Stimulated activated CD8-positive, alpha-beta memory T cell treated with anti-CD3 and anti-CD28 coated beads, Interleukin-4, amount 100 ng/mL, for 4 hours (primary cell): ENCODE results near the gene IL34.
"Not testable (repeated sequence)": the region's sequence is repeated elsewhere in the genome, so short reads cannot be mapped to it uniquely, and the experiment has no call there.

Experiments used
- DNase-seq, 2 donors: peaks; one replicate each; pipeline ENCODE4 v3.0.0-alpha.2; 2020; ENCODE audit warnings: low read depth in 2 of 2, low spot score in 1 of 2

Gene IL34

DNA sequence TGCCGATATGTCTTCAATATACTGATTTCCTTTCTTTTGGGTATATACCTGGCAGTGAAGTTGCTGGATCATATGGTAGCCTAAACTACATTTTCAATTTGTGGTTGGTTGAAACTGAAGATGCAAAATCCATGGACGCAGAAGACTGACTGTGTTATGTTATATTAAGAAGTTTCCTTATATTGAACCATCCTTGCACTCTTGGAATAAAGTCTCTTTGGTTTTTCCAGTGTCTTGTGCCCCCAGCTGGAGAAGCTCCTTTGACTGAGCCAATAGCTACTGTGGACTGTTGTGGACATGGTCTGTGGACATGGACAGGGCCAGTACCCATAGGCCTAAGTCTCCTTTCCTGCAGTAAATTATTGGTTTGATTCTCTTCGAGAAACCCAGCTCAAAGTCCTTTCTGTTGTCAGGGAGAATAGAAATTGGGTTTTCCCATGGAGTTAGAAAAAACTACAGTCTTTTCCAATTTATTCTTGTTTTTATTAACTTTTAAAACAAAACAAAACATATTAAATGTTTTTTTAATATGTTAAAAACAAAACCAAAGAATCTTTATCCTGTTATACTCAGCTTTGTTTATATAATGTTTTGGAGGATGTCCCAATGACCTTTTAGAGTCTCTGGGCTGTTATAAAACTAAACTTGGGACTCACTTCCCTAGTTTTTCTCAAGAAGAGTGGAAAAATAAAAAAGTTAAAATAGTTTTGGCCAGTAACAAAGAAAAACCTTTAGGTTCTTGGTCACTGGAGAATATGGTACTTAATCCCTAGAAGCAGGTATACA is 15.2 kb upstream of the IL34 start:
- DNase-seq: no peak

DNA sequence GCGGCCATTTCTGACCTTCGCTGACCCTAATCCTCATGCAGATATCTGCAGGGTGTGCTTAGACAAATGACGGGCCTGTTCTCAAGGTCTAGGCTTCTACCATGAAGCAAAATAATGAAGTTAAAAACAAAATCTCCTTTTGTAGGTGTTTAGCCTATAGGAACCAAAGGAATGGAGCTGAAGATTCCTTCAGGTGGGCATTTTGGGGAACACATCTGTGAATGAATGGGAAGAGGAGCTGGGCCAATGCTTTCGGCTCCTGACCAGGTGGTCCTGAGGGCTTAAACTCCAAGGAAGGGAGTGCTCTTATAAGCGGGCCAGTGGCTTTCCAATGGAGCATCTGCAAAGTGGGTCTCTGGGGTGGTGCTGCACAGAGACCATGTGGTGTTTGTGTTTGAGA is 14.1 kb upstream of the IL34 start:
- no peak for DNase-seq

DNA sequence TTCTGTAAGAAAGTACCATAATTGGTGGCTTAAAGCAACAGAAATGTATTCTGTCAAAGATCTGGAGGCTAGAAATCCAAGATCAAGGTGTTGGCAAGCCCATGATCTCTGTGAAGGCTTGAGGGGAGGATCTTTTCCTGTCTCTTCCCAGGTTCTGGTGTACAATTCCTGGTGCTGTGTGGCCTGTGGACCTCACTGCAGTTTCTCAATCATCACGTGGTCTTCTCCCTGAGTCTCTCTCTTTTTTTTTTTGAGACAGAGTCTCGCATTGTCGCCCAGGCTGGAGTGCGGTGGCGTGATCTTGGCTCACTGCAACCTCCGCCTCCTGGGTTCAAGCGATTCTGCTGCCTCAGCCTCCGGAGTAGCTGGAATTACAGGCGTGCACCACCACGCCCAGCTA is 12.7 kb upstream of the IL34 start:
- DNase-seq: not testable (repeated sequence)

DNA sequence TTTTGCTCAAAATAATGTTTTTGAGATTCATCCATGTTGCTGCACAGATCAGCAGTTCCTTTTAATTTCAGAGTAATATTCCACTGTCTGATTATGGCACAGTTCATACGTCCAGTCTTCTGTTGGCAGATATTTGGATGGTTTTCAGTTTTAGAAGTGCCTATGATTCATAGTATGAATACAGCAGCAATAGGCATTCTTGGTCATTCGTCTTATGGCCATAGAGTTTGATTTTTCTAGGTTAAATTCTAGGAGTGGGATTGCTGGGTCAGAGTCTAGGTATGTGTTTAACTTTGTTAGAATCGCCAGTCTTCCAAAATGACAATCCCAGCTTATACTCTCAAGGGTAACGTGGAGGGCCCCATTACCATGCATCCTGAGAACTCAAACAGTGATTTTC is 11.5 kb upstream of the IL34 start:
- no peak for DNase-seq

DNA sequence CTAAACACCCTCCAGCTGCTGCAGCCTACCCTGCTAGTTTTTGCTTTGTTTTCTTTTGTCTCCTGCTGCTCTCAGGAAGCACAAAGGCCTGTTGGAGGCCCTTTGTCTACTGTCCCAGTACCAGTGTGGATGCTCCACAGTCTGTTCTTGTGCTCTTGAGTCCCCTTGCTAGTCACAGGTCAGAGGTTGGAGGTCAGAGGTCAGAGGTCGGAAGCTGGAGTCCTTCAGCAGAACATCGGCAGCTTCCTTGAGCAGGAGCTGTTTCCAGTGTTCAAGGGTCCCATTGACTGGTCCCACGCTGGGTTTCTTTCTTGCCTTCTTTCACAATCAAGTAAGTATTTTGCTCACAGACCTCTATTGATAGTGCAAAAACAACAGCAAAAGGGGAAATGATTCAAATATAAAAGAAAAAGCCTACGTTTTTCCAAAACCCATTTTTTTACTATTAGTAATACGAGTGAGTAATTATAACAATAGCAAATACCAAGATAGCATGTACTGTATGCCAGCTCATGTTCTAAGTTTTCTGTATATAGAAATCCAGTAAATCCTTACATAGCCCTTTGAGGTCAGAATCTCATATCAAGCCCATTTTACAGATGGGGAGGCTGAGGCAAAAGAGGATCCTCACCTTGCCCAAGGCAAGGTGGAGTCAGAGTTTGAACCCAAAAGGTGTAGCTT is 10.9 kb upstream of the IL34 start:
- no peak for DNase-seq

DNA sequence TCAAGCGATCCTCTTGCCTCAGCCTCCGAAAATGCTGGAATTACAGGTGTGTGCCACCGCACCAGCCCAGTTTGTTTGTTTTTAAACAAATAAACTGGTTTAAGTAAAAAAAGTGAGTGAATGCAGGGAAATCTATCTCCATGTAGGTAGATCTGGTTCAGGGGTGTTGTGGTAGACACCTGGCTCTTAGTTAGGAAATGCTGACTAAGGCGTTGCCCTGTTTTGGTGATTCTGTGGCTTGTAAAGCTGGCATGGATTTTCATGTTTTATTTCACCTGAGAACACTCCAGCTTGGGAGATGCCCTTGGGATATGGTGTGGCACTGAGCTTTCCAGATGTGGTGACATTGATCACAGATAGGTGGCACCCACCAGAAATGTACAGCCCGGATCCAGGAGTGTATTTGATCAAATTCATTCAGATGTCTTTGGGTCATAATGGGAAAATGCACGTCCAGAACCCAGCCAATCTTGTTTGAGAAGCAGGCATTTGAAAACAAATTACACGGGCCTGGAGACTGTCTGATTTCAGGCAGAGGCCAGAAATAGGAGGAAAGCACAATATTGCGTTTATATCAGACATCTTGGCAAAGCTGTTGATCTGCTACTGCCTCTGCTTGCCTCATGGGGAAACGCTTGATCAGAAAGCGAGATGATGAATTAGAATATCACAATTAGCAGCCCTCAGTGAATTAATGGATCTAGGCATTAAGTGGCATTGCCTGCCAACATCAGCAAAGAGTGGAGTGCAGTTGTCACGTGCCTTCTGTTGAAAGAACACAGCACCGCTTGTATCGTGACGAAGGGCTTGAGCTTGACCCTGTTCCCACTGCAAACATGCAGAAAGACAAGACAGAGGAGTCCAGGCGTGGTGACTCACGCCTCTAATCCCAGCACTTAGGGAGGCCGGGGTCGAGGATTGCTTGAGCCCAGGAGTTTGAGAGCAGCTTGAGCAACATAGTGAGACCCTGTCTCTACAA is 7.3 kb upstream of the IL34 start:
- DNase-seq: no peak

DNA sequence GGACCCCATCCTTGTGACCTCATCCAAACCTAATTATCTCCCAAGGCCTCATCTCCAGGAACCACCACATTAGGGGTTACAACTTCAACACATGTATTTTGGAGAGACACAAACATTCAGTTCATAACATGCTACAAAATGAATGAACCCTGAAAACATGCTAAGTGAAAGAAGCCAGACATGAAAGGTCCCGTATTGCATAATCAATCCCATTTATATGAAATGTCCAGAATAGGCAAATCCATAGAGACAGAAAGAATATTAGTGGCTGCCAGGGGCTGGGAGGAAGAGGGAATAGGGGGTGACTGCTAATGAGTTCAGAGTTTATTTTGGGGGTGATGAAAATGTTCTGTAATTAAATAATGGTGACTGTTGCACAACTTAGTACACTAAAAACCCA is 3.7 kb upstream of the IL34 start:
- no peak for DNase-seq

DNA sequence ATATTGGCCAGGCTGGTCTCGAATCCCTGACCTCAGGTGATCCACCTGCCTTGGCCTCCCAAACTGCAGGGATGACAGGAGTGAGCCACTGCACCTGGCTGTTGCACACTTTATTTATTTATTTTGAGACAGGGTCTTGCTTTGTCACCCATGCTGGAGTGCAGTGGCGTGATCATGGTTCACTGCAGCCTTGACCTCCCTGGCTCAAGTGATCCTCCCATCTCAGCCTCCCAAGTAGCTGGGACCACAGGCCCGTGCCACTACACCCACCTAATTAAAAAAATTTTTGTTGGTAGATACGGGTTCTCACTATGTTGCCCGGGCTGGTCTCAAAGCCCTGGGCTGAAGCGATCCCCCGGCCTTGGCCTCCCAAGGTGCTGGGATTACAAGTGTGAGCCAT is 3.1 kb upstream of the IL34 start:
- not testable (repeated sequence) for DNase-seq

DNA sequence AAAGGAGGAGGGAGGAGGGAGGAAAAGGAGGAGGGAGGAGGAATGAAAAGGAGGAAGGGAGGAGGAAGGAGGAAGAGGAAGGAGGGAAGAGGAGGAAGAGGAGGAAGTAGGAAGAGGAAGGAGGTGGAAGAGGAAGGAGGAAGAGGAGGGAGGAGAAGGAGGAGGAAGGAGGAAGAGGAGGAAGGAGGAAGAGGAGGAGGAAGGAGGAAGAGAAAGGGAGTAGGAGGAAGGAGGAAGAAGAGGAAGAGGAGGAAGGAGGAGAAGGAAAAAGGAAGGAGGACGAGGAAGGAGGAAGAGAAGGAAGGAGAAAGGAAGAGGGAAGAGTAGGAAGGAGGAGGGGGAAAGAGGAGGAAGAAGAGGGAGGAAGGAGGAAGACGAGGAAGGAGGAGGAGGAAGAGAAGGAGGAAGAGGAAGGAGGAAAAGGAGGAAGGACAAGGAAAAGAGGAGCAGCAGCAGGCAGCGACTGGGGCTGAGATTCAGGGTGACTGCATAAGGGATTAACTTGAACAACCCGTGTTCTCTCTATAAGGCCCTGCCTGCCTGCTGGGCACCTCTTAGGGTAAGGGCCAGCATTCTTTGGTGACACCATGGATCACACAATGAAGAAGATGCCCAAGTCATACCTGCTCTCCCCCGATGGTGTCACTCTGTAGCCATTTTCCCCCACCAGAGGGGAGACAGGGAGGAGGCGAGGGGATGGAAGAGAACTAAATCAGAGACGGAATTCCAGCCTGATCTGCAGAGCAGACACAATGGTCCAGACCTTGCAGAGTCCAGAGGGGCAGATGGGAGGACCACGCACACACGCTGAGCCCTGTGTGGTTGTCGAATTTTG is 1.4 kb upstream of the IL34 start:
- no peak for DNase-seq

DNA sequence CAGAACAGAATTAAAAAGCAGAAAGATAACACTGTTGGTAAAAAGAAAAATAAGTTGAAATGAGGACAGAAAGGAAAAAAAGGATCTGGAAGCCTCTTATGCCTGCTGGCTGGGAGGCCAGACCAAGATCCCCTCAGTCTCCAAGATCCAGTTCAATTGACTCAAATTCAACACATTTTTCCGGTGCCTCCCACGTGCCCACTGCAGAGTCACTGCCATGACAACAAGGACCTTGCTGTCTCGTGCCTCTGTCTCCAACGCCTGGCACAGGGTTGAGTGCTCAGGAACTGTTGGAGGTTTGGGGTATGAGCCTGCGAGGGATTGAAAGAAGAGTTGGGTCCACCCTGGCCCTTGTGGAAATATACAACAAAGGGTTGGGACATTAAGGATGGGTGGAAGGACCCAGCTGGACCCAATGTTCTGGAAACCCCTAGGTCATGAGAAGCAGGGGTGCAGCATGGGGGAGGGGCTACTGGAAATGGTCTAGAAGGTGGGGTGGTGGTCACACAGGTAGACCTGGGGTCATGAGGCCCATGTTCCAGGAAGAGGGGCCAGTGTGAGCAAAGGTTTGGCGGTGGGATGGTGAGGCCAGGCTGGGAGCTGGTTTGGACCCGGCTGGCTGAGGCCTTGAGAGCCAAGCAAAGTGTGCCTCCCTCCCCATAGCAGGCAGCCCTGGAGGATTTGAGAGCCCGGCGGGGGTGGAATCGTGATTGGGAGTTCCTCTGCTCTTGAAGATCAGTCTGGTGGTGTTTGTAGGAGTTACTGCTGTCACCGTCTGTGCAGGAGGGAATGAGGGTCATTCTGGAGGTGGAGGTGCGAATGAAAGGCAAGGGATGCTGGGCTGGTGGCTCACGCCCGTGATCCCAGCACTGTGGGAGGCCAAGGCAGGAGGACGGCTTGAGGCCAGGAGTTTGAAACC is 1.3 kb downstream of the IL34 start:
- DNase-seq: no peak

DNA sequence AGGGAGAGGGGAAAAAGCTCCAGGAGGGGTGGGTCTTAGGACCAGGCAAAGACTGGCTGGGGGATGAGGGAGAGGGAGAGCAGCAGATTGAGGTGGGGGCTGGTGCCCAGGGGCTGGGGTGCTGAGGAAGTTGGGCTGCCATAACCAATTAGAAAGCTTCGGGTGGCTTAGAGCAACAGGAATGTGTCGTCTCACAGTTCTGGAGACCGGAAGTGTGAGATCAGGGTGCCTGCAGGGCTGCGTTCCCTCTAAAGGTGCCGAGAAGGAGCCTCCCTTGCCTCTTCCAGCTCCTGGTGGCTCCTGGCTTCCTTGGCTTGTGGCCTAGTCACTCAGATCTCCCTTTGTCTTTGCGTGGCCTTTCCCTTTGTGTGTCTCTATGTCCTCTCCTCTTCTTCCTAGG is 2.2 kb downstream of the IL34 start:
- no peak for DNase-seq

DNA sequence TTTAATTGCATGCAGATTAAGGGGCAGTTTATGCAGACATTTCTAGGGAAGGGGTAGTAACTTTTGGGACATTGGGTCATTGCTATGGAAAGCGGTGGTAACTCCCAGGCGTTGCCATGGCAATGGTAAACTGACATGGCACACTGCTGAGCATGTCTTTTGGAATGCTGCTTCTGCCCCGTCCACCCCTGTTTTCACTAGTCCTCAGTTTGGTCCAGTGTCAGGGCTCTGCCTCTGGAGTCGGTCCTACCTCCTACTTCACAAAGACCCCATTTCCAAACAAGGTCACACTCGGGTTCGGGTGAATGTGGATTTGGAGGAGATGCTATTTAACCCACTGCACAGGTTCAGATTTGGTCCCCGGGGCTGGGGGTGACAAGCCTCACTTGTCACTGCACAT is 2.9 kb downstream of the IL34 start:
- no peak for DNase-seq

DNA sequence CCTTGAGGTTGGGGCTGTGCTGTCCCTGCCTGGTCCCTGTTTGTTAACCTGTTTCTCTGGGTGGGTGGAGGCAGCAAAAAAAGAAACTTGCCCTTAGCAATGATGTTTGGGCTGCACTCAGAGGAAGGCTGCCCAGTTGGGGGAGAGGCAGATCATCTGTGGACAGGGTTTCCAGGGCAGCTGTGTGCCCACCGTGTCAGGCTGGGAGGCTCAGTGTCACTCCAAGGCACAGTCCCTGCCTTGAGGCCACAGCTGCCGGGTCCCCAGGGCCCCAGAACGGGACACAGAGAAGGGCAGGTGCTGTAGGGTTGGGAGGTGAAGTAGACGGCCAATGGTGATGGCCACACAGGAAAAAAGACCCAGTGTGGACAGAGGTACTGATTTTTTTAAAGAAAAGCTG is 3.9 kb downstream of the IL34 start:
- DNase-seq: no peak

DNA sequence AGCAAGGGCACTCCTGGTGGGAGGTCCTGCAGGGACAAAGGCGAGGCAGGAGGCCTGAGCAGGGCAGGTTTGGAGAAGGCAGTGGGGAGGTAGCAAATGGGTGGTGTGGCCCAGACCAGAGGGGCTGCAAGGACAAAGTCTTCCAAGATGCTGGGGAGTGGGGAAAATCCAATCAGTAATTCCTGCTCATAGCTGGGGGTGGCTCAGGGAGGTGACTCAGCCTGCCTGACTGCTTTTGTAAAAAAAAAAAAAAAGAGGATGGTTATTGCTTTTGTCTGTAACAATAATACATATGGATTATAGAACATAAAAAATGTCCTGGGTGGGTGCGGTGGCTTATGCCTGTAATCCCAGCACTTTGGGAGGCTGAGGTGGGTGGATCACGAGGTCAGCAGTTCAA is 5.2 kb downstream of the IL34 start:
- no peak for DNase-seq

DNA sequence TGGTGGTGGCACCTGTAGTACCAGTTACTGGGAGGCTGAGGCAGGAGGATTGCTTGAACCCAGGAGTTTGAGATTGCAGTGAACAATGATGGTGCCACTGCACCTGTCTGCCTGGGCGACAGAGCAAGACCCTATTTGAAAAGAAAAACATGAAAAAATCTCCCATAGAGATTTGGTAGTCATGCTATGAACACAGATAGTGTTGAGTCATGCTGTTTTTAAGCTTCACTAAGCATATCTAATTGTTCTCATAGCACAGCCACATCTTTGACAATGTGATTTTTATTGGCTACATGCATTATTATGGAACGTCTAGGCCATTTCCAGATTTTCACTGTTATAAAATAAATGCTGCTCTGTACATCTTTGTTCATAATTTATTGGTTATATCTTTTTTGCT is 6.0 kb downstream of the IL34 start:
- no peak for DNase-seq

DNA sequence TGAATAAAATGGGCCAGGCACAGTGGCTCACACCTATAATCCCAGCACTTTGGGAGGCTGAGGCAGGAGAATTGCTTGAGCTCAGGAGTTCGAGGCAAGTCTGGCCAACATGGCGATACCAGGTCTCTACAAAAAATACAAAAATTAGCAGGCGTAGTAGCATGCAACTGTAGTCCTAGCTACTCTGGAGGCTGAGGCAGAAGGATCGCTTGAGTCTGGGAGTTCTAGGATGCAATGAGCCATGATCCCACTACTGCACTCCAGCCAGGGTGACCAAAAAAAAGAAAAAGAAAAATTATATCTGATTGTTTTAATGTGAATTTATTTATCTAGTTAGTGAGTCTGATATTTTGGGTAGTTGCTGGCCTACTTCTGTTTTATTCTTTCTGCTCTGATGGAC is 7.0 kb downstream of the IL34 start:
- no peak for DNase-seq

DNA sequence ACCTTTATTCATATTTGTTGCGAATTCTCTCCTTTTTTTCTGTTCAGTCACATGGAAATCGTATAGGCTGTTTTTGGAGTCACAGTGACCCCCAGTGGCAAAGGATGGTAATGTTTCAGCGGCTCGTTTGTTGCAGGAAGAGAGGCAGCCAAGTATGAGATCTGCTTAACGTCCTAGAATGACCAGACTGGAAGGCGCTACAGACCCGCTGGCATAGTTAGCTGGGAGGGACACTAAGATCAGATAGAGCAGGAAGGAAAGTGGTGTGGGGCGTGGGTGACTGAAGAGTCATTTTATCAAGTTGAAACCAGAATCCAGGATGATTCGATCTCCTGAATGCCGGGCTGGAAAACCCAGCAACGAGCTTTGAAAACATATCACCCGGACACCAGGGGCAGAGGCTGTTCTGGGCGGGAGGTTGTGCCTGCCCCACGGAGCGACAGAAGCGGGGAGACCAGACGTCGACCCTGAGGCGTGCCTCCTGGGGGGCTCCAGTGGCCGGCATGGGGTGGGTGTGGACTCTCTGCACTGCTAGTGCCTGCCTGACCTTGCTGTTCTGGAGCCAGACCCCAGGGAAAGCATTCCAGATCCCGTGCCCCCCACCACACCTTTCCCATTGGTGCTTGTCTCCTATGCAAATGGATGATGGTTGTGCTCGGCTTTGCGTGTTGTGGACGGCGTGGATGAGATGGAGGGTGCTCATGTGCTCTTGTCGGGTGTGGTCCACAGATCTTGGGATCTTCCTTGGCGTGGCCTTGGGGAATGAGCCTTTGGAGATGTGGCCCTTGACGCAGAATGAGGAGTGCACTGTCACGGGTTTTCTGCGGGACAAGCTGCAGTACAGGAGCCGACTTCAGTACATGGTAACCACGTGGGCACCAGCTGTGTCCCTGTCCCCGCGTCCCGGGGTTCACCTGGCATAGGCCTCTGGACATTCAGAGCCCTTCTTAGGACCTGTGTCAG is 7.7 kb downstream of the IL34 start:
- peak; percentile 37 to 66 for DNase-seq

DNA sequence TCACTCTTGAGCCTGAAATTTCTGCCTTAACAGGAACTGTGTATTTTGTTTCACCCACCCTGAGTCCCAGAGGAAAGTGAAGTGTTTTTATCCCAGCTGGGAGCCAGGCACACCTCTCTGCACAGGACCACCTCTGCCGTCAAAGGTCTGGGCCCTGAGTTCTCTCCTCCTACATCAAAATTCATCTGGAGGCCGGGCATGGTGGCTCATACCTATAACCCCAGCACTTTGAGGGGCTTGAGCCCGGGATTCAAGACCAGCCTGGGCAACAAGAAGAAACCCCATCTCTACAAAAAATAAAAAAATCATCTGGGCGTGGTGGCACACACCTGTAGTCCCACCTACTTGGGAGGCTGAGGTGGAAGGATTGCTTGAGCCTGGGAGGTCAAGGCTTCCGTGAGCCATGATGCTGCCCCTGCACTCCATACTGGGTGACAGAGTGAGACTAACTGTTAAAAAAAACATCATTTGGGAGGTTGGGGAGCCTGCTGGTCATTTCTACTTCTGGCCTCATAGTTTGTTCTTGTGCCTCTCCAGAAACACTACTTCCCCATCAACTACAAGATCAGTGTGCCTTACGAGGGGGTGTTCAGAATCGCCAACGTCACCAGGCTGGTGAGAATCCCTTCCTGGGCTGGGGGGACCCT is 9.8 kb downstream of the IL34 start:
- no peak for DNase-seq
